OCI-LY1 (cell line): ENCODE results near the gene NOTUM.

Experiments
- EZH2 ChIP-seq: fragments of 200-600 bp; sonication (generic), shearing (Covaris generic); IDR thresholded peaks from 2 replicates; pipeline ENCODE4 v1.8.0; 2017; ENCODE audit warnings: borderline replicate concordance, mixed run types, mild to moderate bottlenecking, antibody characterized with exemption, low read length, moderate library complexity, mixed read lengths
- TF ChIP-seq, protein P1 (sequence below): fragments of 200-600 bp; sonication (generic), shearing (Covaris generic); IDR thresholded peaks from 2 replicates; pipeline ENCODE4 v1.5.1; 2017; ENCODE audit warnings: mild to moderate bottlenecking, antibody characterized with exemption, low read length, moderate library complexity, mixed read lengths

DNA sequence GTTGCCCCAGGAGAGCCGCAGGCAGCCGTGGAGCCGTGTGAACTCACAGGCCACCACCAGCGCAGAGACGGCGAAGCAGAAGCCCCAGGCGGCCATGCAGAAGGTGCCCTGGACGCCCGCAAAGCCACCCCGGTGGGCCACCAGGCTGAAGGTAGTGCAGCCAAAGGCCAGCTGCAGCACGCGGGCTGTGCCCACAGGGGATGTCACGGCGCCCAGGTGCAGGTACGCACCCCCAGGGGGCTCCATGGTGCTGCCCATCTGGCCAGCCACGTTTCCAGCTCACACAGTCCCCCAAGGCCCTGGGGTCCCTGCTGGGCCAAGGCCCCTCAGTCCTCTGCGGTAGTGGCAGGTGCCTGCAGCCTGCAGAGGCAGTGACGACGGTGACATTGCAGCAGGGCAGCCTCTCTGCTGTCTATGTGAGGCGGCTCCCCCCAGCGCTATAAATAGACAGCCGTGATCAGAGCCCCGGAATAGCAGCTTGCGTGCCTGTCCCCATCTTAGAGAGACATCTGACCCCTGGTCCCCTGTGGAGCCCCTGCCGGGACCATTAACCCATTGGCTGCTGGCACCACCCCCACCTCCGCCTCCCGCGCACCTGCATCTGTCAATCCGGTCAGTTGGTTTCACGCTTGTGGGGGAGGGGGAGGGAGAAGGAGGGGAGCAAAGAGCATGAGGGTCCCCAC, 19.4 kb downstream of the NOTUM start:
- no peak for TF ChIP-seq EZH2
- TF ChIP-seq, protein P1, sequence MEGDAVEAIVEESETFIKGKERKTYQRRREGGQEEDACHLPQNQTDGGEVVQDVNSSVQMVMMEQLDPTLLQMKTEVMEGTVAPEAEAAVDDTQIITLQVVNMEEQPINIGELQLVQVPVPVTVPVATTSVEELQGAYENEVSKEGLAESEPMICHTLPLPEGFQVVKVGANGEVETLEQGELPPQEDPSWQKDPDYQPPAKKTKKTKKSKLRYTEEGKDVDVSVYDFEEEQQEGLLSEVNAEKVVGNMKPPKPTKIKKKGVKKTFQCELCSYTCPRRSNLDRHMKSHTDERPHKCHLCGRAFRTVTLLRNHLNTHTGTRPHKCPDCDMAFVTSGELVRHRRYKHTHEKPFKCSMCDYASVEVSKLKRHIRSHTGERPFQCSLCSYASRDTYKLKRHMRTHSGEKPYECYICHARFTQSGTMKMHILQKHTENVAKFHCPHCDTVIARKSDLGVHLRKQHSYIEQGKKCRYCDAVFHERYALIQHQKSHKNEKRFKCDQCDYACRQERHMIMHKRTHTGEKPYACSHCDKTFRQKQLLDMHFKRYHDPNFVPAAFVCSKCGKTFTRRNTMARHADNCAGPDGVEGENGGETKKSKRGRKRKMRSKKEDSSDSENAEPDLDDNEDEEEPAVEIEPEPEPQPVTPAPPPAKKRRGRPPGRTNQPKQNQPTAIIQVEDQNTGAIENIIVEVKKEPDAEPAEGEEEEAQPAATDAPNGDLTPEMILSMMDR, result no peak
